ENCODE data around the gene RYR2.

DNA sequence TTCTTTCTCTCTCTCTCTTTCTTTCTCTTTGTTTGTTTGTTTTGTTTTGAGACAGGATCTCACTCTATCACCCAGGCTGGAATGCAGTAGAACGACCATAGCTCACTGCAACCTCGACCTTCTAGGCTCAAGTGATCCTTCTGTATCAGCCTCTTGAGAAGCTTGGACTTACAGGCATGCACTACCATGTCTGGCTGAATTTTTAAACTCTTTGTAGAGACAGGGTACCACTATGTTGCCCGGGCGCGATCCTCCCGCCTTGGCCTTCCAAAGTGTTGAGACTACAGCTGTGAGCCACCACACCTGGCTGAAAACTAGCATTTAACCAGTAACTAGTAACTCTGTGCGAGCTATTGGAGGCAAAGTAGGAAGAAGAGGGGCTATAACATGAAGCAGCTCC lies 523.3 kb downstream of the RYR2 start:
- TF ChIP-seq POLR2A (IDR thresholded peaks at IDR 0.05; ENCODE audit: low read depth, low read length) (no peak), POLR2AphosphoS5 (IDR thresholded peaks at IDR 0.05; ENCODE audit: low read depth, low read length) (no peak)
